HEK293 (cell line): Measurements from ENCODE around the gene C1orf226.

Source experiments
- CTCF ChIA-PET: fragments of 350-600 bp; formaldehyde crosslinking; extraction: SDS; loops from one replicate; lab custom pipeline; 2021; ENCODE audit warnings: antibody characterized with exemption; lab: Yijun Ruan, JAX
- POLR2A ChIA-PET: fragments of 300-600 bp; formaldehyde crosslinking; extraction: SDS; loops from one replicate; lab custom pipeline; 2020; ENCODE audit warnings: antibody characterized with exemption, inconsistent platforms; lab: Yijun Ruan, JAX
- H3K27ac ChIP-seq: fragments of 200-500 bp; sonication (Bioruptor generic); 2 replicates; pipeline ENCODE4 v1.5.1; 2014; ENCODE audit warnings: low read depth, low read length, control low read depth, inconsistent platforms; ENCODE audit errors: extremely low read depth
- H3K36me3 ChIP-seq, 2 experiments: fragments of 200-500 bp in 1 of 2; sonication (Bioruptor generic) in 1 of 2; 1 replicate in 1 of 2; 2 replicates in 1 of 2; pipeline ENCODE4 v1.5.1; 2014 to 2017; ENCODE audit warnings: inconsistent platforms in 2 of 2, low read length in 2 of 2; ENCODE audit not compliant: control insufficient read depth in 2 of 2, insufficient read depth in 1 of 2
- H3K4me1 ChIP-seq: fragments of 200-500 bp; sonication (Bioruptor generic); 2 replicates; pipeline ENCODE4 v1.5.1; 2014; ENCODE audit warnings: mild to moderate bottlenecking, low read length, inconsistent platforms; ENCODE audit not compliant: control insufficient read depth, insufficient read depth
- H3K4me3 ChIP-seq: 2 replicates; pipeline ENCODE4 v1.5.1; 2011; ENCODE audit warnings: low read depth, mild to moderate bottlenecking, control low read depth, low read length, moderate library complexity
- H3K9me3 ChIP-seq: fragments of 200-500 bp; sonication (Bioruptor generic); 2 replicates; pipeline ENCODE4 v1.5.1; 2014; ENCODE audit warnings: low read depth, low read length, inconsistent platforms; ENCODE audit not compliant: control insufficient read depth, insufficient read depth
- BCL11B ChIP-seq: fragments of 450-650 bp; formaldehyde crosslinking; IDR thresholded peaks from 2 replicates; pipeline ENCODE4 v1.5.1; 2016; ENCODE audit warnings: low read depth, missing biosample characterization, missing genetic modification characterization
- CTCF ChIP-seq: fragments of 450-650 bp; formaldehyde crosslinking; IDR thresholded peaks from 2 replicates; pipeline ENCODE4 v1.5.1; 2016; ENCODE audit warnings: missing biosample characterization, missing genetic modification characterization
- GFI1B ChIP-seq: fragments of 450-650 bp; formaldehyde crosslinking; IDR thresholded peaks from 2 replicates; pipeline ENCODE4 v1.5.1; 2016; ENCODE audit warnings: missing biosample characterization, missing genetic modification characterization
- ZBTB11 ChIP-seq: fragments of 450-650 bp; formaldehyde crosslinking; conservative IDR thresholded peaks from 2 replicates; pipeline ENCODE4 v1.5.1; 2016; ENCODE audit warnings: low read depth, missing biosample characterization, missing genetic modification characterization
- ZBTB17 ChIP-seq: fragments of 450-650 bp; formaldehyde crosslinking; IDR thresholded peaks from 2 replicates; pipeline ENCODE4 v1.5.1; 2016; ENCODE audit warnings: missing biosample characterization, missing genetic modification characterization
- ZBTB26 ChIP-seq: fragments of 450-650 bp; formaldehyde crosslinking; optimal IDR thresholded peaks from 2 replicates; pipeline ENCODE3; 2016; ENCODE audit warnings: missing biosample characterization, mild to moderate bottlenecking, missing genetic modification characterization
- ZIC2 ChIP-seq: fragments of 450-650 bp; formaldehyde crosslinking; IDR thresholded peaks from 2 replicates; pipeline ENCODE4 v1.5.1; 2016; ENCODE audit warnings: missing biosample characterization, missing genetic modification characterization
- ZNF138 ChIP-seq: fragments of 450-650 bp; formaldehyde crosslinking; IDR thresholded peaks from 2 replicates; pipeline ENCODE4 v1.5.1; 2016; ENCODE audit warnings: missing biosample characterization, missing genetic modification characterization, borderline replicate concordance
- ZNF202 ChIP-seq: fragments of 450-650 bp; formaldehyde crosslinking; IDR thresholded peaks from 2 replicates; pipeline ENCODE4 v1.5.1; 2016; ENCODE audit warnings: missing biosample characterization, missing genetic modification characterization, borderline replicate concordance
- ZNF292 ChIP-seq: fragments of 450-650 bp; formaldehyde crosslinking; IDR thresholded peaks from 2 replicates; pipeline ENCODE4 v1.5.1; 2016; ENCODE audit warnings: low read depth, missing biosample characterization, missing genetic modification characterization, borderline replicate concordance
- ZNF529 ChIP-seq: fragments of 450-650 bp; formaldehyde crosslinking; IDR thresholded peaks from 2 replicates; pipeline ENCODE4 v1.5.1; 2017; ENCODE audit warnings: missing genetic modification characterization, missing biosample characterization; ENCODE audit not compliant: insufficient replicate concordance
- ZNF580 ChIP-seq: fragments of 450-650 bp; formaldehyde crosslinking; IDR thresholded peaks from 2 replicates; pipeline ENCODE4 v1.5.1; 2016; ENCODE audit warnings: missing biosample characterization, missing genetic modification characterization
- ZNF701 ChIP-seq: fragments of 450-650 bp; formaldehyde crosslinking; IDR thresholded peaks from 2 replicates; pipeline ENCODE4 v1.5.1; 2016; ENCODE audit warnings: missing biosample characterization, missing genetic modification characterization
- ZNF776 ChIP-seq: fragments of 450-650 bp; formaldehyde crosslinking; IDR thresholded peaks from 2 replicates; pipeline ENCODE4 v1.5.0; 2017; ENCODE audit warnings: missing biosample characterization, missing genetic modification characterization, borderline replicate concordance

C1orf226 gene

GRCh38 chr1:162396201-162396906 is 14.8 kb downstream of the C1orf226 start:
- no peak for TF ChIP-seq ZNF292 (tag by site-specific recombination)
- no peak for TF ChIP-seq BCL11B (tag by site-specific recombination)
- no peak for TF ChIP-seq ZNF701
- TF ChIP-seq ZNF776 = no peak
- no peak for TF ChIP-seq ZIC2 (tag by site-specific recombination)
- TF ChIP-seq ZNF138 (tag by site-specific recombination) = no peak
- no peak for TF ChIP-seq ZBTB17
- no peak for TF ChIP-seq ZNF202
- TF ChIP-seq GFI1B (tag by site-specific recombination) = no peak
- no peak for TF ChIP-seq ZNF580 (tag by site-specific recombination)

GRCh38 chr1:162397039-162397448 is 15.5 kb downstream of the C1orf226 start:
- no peaks in the 10 kb centered on the region for H3K36me3 ChIP-seq
- POLR2A ChIA-PET = no interaction called here
- no peak overlapping the region for H3K27ac ChIP-seq
- no peaks in the 10 kb centered on the region for H3K9me3 ChIP-seq
- 0 out of 2 replicates have a peak, but pooled peaks cover 3% of the 10 kb centered on the region for H3K4me1 ChIP-seq
- TF ChIP-seq ZNF529 (tag by site-specific recombination) (no peak), CTCF (peak; percentile 16; the same call in 1 of the 2 replicates)
- no peak overlapping the region for H3K4me3 ChIP-seq
- CTCF ChIA-PET = interaction anchor here (0.7 kb wide), 1 partner anchor 230 kb away, joined by 3 read pairs; no protein-coding TSS in a partner anchor

More at GRCh38 chr1:162396201-162396906, 14.8 kb downstream of the C1orf226 start:
- H3K9me3 ChIP-seq = no peaks in the 10 kb centered on the region
- H3K36me3 ChIP-seq = no peaks in the 10 kb centered on the region
- H3K27ac ChIP-seq = no peak overlapping the region
- ChIA-PET POLR2A (no interaction called here), CTCF (interaction anchor here (0.7 kb wide), 1 partner anchor 230 kb away, joined by 3 read pairs; no protein-coding TSS in a partner anchor)
- H3K4me1 ChIP-seq = 0 out of 2 replicates have a peak, but pooled peaks cover 3% of the 10 kb centered on the region
- H3K4me3 ChIP-seq = no peak overlapping the region

GRCh38 chr1:162397943-162398560 is 16.5 kb downstream of the C1orf226 start:
- POLR2A ChIA-PET = no interaction called here
- no peaks in the 10 kb centered on the region for H3K36me3 ChIP-seq
- H3K27ac ChIP-seq = no peak overlapping the region
- TF ChIP-seq ZBTB17 = peak; percentile 92
- TF ChIP-seq ZBTB11 (tag by site-specific recombination) = no peak
- no peak for TF ChIP-seq ZBTB26
- CTCF ChIA-PET = no interaction called here
- H3K4me1 ChIP-seq = 0 out of 2 replicates have a peak, but pooled peaks cover 3% of the 10 kb centered on the region
- no peaks in the 10 kb centered on the region for H3K9me3 ChIP-seq
- no peak overlapping the region for H3K4me3 ChIP-seq
